Occipital lobe (tissue), 2 donors: Measurements from ENCODE around the gene OR2T8. TPM values are rescaled to one million over a fixed set of nuclear protein-coding genes. Genes with fewer than 3 reads are reported as not detected.
A peak's percentile ranks its signal among the peaks of the same experiment; 100 is the strongest.

Source experiments
- DNase-seq: peaks from one replicate; lab custom pipeline; 2025; lab: John Stamatoyannopoulos, UW
- total RNA-seq: library from RNA; depleted of rRNA; stranded (reverse); fragments of >200 nt; gene quantifications from one replicate; pipeline ENCODE4 v1.2.3, GENCODE V29; 2014

OR2T8 gene, protein sequence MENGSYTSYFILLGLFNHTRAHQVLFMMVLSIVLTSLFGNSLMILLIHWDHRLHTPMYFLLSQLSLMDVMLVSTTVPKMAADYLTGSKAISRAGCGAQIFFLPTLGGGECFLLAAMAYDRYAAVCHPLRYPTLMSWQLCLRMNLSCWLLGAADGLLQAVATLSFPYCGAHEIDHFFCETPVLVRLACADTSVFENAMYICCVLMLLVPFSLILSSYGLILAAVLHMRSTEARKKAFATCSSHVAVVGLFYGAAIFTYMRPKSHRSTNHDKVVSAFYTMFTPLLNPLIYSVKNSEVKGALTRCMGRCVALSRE
- total RNA-seq: not detected

DNA sequence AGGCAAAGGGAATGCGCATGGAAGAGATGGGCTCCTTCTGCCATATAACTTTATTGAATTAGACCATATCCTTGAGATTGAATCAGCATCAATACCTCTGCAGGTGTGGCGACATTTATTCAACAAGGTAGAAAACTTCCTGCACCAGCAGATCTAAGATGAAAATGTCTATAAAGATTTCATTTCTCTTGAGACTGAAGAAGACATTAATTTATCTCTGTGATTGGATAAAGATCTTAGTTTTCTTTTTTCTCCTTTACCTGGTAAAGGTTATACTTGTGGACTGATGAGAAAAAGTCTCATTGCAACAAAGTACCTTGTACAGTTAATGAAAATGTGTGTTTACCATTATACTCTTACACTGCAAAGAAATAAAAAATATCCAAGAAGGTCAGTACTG, at the start of gene OR2T8:
Gene OR2T8 (plus strand): TSS at position 301 of the 400 bp plus-strand sequence. CDS start 766 bp downstream, outside the sequence.
- DNase-seq: no peak

DNA sequence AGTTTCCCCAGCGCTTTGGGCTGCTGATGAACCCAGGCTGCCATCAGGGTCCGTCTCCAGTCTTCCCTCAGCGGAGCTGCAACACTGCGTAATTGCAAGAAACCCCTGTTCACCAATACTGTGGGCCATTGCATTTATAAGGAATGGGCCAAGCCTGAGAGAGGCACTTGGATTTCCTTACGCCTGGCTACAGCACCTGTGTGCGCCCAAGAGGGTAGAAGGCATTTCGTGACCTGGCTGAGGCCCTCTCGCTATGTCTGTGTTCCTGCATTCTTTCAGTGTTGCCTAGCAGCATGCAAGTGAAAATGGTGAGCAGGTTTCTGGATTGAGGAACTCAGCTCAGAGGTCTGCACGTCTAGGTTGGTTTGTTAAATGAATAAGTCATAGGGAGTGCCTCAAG, 36.7 kb upstream of the OR2T8 start:
- DNase-seq: no peak

DNA sequence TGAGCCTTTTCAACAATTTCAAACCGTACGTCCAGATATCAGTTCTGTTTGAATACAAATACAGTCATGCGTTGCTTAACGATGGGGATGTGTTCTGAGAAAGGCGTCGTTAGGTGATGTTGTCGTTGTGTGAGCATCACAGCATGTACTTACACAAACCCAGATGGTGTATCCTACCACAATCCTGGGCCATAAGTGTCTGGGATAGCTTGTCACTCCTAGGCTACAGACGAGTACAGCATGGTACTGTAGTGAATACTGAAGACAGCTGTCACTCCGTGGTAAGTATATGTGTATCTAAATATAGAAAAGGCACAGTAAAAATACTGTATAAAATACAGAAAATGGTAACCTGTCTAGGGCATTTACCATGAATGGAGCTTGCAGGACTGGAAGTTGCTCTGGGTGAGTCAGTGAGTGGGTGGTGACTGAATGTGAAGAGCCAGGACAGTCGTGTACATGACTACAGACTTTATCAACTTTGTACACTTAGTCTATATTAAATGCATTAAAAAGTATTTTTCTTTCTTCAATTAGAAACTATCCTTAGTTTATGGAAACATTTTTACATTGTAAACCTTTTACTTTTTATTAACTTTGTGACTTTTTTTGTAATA, 35.1 kb upstream of the OR2T8 start:
- DNase-seq: no peak

DNA sequence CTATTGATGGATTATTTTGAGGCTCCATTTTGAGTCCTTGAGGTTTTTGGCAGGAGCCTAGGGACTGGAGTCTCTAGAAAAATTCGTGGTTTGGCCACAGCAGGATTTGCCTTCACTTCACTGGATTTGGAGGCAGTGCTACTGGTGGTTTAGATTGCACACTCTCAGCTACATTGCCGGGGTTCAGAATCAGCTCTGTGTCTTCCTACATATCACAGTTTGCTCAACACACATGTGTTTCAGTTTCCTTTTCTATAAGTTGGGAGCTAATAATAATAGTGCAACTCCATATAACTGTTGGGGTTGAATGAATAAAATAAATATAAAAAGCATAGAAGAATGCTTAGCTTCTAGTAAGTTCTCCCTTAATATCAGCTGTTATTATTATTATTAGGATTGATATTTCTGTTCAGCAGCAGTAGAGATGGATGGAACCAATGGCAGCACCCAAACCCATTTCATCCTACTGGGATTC, 24.9 kb upstream of the OR2T8 start, which contains the start of gene OR2W3:
Gene OR2W3 (plus strand): TSS at position 425 of the 475 bp plus-strand sequence. CDS start 0 bp downstream, at position 425.
- no peak for DNase-seq

DNA sequence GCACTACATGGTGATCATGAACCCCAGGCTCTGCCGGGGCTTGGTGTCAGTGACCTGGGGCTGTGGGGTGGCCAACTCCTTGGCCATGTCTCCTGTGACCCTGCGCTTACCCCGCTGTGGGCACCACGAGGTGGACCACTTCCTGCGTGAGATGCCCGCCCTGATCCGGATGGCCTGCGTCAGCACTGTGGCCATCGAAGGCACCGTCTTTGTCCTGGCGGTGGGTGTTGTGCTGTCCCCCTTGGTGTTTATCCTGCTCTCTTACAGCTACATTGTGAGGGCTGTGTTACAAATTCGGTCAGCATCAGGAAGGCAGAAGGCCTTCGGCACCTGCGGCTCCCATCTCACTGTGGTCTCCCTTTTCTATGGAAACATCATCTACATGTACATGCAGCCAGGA, 24.1 kb upstream of the OR2T8 start:
- DNase-seq: no peak

DNA sequence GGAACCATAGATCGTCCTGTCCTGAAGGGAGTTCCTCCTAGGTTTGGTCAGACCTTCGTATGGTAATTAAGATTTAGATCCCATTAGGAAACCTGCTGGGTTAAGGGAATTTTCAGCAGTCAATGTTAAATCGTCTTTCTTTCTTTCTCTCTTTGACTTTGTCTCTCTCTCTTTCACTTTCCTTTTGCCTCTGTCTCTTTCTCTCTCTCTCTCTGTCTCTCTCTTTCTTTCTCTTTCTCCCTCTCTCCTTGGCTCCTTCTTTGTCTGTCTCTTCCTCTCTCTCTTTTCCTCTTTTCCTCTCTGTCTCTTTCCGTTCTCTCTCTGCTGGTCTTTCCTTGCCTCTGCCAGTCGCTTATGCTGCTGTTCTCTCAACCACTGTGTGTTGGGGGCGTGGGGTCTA, 15.9 kb upstream of the OR2T8 start:
- DNase-seq: no peak

DNA sequence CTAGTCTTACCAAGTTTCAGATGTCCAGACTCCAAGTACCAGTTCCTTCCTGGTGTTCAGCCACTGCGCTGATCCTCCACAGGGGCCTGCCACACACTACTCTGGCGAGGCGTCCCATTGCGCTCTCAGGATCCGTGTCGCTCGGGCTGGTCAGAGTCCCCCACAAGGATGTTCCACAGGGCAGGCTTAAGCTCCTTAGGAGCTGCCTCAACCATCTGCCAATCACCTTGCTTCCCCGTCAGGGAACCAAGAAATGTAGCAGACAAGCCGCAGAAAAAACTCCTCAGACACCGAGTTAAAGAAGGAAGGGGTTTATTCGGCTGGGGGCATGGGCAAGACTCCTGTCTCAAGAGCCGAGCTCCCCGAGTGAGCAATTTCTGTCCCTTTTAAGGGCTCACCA, 14.9 kb upstream of the OR2T8 start:
- no peak for DNase-seq

DNA sequence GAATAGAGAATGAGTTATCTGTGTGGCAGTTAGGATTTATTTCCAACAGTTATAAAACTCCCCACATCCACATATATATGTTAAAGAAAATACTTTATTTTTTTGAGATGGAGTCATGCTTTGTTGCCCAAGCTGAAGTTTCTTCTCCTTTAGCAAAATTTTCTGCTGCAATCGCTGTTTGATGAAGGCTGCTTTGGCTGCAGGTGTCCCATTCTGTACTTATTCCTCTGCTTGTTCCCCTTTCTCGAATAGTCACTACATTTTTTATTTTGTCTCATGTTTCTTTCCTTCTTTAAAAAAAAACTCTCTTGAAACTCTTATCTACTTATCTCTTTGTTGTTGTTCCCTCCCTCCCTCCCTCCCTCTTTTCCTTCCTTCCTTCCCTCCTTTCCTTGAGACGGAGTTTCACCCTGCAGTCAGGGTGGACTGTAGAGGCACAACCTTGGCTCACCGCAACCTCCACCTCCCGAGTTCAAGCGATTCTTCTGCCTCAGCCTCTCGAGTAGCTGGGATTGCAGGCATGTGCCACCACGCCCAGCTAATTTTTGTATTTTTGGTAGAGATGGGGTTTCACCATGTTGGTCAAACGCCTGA, 14.0 kb upstream of the OR2T8 start:
- DNase-seq: no peak

DNA sequence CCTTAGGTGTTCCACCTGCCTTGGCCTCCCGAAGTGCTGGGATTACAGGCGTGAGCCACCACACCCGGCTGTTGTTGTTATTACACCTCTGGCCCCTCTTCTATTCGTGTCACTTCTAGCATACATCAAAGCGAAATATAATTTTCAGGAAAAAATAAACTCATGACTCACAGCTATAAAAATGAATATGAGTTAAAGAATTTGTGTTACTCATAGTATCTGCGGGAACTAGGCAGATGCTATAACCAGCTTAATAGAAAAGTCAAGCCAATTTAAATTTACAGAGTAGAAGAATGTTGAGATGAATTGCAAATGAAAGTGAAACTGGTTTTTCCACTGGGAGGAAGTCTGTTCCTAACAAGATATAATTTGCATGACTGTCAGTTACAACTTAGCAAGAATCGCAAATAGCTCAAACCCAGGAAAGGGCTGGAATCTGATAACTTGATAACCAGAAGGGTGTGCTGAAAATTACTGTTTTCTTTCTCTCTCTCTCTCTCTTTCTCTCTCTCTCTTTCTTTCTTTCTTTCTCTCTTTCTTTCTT, 13.5 kb upstream of the OR2T8 start:
- DNase-seq: no peak

DNA sequence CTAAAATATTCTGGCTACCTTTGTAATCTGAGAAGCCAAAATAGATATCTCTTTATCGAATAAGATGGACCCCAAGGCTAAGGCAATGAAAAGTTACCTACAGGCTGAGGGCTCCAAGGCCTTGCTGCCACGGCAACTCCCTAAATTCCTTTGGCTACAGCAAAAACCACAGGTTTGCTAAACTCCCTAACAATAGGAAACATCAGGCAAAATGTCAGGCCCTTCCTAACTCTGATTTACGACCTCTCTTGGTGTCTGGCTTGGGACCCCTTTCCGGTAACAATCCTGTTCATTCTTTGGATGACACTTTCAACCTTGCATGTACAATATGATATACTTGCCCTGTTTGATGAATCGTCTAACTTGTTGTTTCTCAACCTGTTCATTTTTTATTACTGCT, 11.3 kb upstream of the OR2T8 start:
- DNase-seq: no peak

DNA sequence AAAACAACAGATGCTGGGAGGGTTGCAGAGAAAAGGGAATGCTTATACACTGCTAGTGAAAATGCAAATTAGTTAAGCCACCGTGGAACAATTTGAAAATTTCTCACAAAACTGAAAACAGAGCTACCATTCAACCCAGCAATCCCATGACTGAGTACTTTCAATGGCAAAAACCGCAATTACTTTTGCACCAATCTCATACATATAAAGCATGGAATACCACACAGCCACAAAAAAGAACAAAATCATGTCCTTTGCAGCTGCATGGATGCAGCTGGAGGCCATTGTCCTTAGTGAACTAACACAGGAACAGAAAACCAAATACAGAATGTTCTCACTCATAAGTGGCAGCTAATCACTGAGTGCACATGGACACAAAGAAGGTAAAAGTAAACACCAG, 6.3 kb upstream of the OR2T8 start:
- no peak for DNase-seq

DNA sequence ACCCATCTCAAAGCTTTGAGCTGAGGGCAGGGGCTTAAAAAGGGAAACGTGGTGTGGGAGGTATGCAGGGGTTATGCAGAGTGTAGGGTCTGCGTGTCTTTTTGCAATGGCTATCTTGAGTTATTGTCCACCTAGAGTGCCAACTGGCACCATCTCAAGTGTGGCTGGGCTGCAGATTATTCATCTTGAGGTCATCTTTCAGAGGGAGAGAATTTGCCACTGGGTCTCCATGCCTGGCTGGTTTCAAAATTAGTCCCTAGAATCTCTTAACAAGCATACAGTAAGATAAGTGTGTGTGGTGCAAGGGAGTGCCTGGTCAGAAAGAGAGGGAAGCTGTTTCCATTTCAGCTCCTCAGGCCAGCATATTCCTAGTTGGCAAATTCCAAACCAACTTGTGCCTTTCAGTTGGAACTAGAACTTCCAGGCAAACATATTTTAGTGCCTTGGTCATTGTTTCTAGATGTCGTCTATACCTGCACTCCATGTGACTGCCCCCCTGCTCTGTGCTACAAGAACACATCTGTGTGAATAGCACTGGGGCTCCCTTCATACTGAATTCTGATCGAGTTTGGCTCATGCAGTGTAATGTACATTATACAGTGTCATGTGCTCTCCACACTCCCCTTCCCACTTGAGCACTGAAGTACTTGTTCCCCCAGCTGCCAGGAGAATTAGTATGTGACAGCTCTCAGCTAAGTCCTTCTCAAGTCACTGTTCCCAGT, 5.0 kb upstream of the OR2T8 start:
- DNase-seq: no peak

DNA sequence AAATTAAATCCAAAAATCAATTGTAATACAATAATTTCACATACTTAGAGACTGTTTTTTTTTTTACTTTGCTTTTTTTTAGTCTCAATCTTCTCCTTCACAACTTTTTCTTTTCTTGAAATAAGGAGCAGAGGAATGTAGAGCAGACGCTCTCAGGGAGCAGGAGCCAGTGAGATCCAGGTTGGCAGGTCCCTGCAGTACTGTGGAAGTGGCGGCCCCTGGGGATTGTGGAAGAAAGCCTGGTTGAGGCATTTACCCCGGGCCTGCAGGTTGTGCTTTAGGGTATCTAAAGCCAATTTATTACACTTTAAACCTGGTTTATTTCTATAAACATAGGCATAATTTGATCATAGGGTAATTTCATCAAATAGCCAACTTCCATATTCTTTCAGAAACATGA, 3.9 kb downstream of the OR2T8 start:
- DNase-seq: no peak

DNA sequence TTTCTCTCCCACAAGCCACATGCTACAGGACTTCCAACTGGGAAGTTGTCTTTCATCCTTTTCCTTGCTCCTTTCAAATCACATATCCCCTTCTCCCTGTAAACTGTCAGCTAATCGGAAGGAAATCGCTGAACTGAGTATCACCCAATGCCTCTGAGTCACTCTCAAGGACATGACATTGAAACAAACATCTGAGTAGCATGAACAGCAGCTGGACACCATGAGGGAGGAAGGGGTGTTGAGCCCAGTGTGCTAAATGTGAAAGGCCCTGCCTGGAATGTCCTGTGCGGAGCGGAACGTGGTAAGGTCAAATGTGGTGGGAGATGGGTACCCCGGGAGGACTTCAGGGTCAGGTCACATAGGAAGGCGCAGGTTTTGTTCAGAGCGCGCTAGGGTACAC, 4.8 kb downstream of the OR2T8 start, which contains the start of gene OR2AJ1:
Gene OR2AJ1 (plus strand): TSS at position 22 of the 400 bp plus-strand sequence. CDS start 8,880 bp downstream, outside the sequence.
- no peak for DNase-seq

DNA sequence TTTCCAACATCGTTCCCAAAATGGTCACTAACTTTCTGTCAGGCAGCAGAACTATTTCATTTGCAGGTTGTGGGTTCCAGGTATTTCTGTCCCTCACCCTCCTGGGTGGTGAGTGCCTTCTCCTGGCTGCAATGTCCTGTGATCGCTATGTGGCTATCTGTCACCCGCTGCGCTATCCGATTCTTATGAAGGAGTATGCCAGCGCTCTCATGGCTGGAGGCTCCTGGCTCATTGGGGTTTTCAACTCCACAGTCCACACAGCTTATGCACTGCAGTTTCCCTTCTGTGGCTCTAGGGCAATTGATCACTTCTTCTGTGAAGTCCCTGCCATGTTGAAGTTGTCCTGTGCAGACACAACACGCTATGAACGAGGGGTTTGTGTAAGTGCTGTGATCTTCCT, 13.9 kb downstream of the OR2T8 start:
- no peak for DNase-seq

DNA sequence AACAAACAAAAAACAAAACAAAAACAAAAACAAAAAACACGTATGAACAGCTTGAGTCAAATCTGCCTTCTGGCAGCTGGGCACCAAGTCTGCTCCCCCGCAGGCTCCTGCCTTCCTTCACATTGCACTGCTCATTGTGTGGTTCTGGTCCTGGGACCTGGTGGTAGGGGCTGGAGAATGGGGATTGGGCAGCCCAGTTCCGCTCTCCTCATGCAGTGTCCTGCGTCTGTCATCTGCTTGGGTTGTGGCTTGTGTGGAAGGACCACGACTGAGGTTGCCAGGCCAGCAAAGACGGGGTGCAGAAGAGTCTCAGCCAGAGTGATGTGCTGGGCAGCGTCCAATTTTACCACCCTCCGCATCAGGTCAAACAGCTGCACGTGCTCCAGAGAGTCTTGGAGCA, 15.7 kb downstream of the OR2T8 start:
- DNase-seq: no peak

DNA sequence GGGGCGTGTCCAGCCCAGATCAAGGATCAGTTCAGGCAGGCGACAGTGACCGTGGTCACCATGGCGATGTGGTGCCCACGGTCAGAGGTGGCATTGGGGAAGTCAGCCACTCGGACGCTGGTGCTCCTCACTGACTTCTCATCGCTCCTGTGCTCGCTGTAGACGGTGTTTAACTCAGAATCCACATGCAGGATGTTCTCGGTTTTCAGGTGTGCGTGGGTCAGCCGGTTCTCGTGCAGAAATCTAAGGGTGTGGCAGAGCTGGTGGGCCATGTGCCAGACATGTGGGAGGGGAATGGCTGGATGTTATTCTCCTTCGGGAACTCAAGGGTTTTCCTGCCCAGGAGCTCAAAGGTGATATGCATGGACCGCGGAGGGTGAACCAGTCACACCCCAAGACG, 16.4 kb downstream of the OR2T8 start:
- no peak for DNase-seq

DNA sequence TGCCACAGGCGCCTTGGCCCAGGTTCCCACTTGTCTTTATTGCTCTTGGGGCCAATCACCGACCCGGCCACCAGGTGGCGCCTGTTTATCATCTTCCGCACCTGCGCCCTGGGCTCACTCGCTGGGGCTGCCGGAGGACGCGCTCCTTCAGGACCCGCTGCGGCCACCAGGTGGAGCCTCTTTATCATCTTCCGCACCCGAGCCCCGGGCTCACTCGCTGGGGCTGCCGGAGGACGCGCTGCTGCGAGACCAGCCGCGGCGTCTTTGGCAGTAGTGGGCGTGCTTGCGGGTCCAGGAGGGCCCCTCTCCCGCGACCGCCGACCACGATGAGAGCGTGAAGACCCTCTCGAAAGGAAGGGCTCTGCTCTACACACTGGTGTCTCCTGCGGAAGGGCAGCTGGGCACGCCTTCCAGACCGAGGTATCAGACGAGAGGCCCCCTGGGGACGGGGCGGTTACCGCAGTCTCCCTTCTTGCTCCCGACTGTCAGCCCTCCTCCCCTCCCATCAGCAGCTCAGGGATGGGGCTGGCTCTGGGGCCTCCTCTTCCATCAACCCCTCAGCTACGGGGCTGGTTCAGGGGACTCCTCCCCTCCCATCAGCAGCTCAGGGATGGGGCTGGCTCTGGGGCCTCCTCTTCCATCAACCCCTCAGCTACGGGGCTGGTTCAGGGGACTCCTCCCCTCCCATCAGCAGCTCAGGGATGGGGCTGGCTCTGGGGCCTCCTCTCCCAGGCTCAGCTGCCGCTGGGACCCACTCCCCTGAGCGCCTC, 17.1 kb downstream of the OR2T8 start:
- peak; percentile 69 for DNase-seq

DNA sequence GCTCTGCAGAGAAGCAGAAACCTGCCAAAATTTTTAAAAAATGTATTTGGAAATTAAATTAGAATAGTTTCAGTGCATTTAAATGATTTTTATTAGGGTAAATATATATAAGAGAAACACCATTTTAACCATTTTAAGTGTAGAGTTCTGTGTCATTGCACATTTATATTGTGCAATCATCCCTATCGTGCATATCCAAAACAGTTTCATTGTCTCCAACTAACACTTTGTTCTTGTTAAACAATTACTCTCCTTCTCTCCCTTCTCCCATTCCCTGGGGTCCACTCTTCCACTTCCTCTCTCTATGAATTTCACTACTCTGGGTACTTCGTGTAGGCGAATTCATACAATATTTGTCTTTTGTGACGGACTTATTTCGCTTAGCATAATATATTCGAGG, 22.6 kb downstream of the OR2T8 start:
- DNase-seq: no peak

DNA sequence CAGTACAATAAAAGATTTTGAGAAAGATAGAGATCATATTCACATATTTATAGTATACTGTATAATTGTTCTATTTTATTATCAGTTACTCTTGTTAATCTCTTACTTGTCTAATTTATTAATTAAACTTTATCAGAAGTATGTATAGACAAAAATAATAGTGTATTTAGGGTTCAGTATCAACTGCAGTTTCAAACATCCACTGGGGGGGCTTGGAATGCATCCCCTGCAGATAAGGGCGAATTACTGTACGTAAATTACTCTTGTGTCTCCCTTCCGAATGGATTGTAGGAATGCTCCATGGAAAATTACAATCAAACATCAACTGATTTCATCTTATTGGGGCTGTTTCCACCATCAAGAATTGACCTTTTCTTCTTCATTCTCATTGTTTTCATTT, 28.5 kb downstream of the OR2T8 start, which contains the start of gene OR2L8:
Gene OR2L8 (plus strand): TSS at position 301 of the 400 bp plus-strand sequence. CDS start 0 bp downstream, at position 301.
- DNase-seq: no peak

DNA sequence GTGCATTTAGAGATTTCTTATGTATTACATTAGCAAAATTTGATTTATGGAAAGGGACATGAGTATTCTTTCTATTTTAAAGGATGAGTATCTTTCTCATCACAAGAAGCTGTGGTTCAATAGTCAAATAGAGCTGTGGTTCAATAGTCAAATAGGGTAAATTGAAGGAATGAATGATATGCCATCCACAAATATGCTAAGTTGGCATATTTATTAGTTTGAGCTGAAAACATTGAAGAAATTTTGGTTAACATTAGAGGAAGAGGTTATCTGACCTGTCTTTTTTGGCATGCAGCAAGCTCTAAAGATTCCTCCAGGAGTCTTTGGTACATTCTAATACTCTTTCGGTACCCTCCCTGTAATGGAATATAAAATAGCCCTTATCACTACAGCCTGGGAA, 33.4 kb downstream of the OR2T8 start:
- DNase-seq: no peak
